ENCODE data around the gene GINS2.

The GINS2 gene

GRCh38 chr16:85646976-85647375 is 41.8 kb downstream of the GINS2 start:
- Histone ChIP-seq H3K79me2 (ENCODE audit: insufficient read depth, low read length) (no peaks in the 10 kb centered on the region), H3K4me1 (ENCODE audit: insufficient read depth, low read length, severe bottlenecking) (peaks cover 32% of the 10 kb centered on the region), H3F3A (ENCODE audit: insufficient read depth, low read length) (no peaks in the 10 kb centered on the region; the same call in 1 of the 2 replicates), H3K9me3 (ENCODE audit: low read length) (no peaks in the 10 kb centered on the region), H3K4me2 (ENCODE audit: low read length) (no peak overlapping the region), H3K36me3 (ENCODE audit: insufficient read depth, low read length) (peaks cover 20% of the 10 kb centered on the region; the same call in 1 of the 2 replicates), H3K27me3 (ENCODE audit: insufficient read depth, low read length) (no peaks in the 10 kb centered on the region), H4K20me1 (ENCODE audit: insufficient read depth, low read length) (no peaks in the 10 kb centered on the region), H3K27ac (ENCODE audit: low read depth, low read length, poor library complexity, severe bottlenecking) (no peak overlapping the region), H3K9ac (ENCODE audit: low read length) (no peak overlapping the region), H3K9me2 (ENCODE audit: low read depth, low read length) (no peaks in the 10 kb centered on the region), H2AFZ (ENCODE audit: low read length) (no peak overlapping the region), H3K4me3 (ENCODE audit: low read depth, low read length, poor library complexity, severe bottlenecking) (no peak overlapping the region)
- TF ChIP-seq EZH2 (IDR thresholded peaks at IDR 0.05; ENCODE audit: borderline replicate concordance, low read length) (no peak), CTCF (IDR thresholded peaks at IDR 0.05; ENCODE audit: low read length) (no peak)

GRCh38 chr16:85646358-85646907 is 42.3 kb downstream of the GINS2 start:
- no peak overlapping the region for H3K4me3 ChIP-seq (ENCODE audit: low read depth, low read length, poor library complexity, severe bottlenecking)
- TF ChIP-seq CTCF (IDR thresholded peaks at IDR 0.05; ENCODE audit: low read length) (no peak), EZH2 (IDR thresholded peaks at IDR 0.05; ENCODE audit: borderline replicate concordance, low read length) (no peak)
- H3K27ac ChIP-seq (ENCODE audit: low read depth, low read length, poor library complexity, severe bottlenecking) = no peak overlapping the region
- H3K36me3 ChIP-seq (ENCODE audit: insufficient read depth, low read length) = peaks cover 14% of the 10 kb centered on the region; the same call in 1 of the 2 replicates
- no peak overlapping the region for H3K4me2 ChIP-seq (ENCODE audit: low read length)
- no peak overlapping the region for H2AFZ ChIP-seq (ENCODE audit: low read length)
- H3K9ac ChIP-seq (ENCODE audit: low read length) = no peak overlapping the region
- H3F3A ChIP-seq (ENCODE audit: insufficient read depth, low read length) = no peaks in the 10 kb centered on the region; the same call in 1 of the 2 replicates
- peaks cover 27% of the 10 kb centered on the region for H3K4me1 ChIP-seq (ENCODE audit: insufficient read depth, low read length, severe bottlenecking)
- H4K20me1 ChIP-seq (ENCODE audit: insufficient read depth, low read length) = no peaks in the 10 kb centered on the region
- no peaks in the 10 kb centered on the region for H3K79me2 ChIP-seq (ENCODE audit: insufficient read depth, low read length)
- no peaks in the 10 kb centered on the region for H3K9me2 ChIP-seq (ENCODE audit: low read depth, low read length)
- H3K27me3 ChIP-seq (ENCODE audit: insufficient read depth, low read length) = no peaks in the 10 kb centered on the region
- no peaks in the 10 kb centered on the region for H3K9me3 ChIP-seq (ENCODE audit: low read length)

- Histone ChIP-seq H3K4me3 (ENCODE audit: low read depth, low read length, poor library complexity, severe bottlenecking) (no peak overlapping the region), H3K27ac (ENCODE audit: low read depth, low read length, poor library complexity, severe bottlenecking) (no peak overlapping the region)
Observed at GRCh38 chr16:85645021-85645589, 43.6 kb downstream of the GINS2 start.

More at GRCh38 chr16:85645021-85645589, 43.6 kb downstream of the GINS2 start:
- TF ChIP-seq CTCF (IDR thresholded peaks at IDR 0.05; ENCODE audit: low read length) = no peak
- TF ChIP-seq EZH2 (IDR thresholded peaks at IDR 0.05; ENCODE audit: borderline replicate concordance, low read length) = no peak
- H3K36me3 ChIP-seq (ENCODE audit: insufficient read depth, low read length) = peaks cover 8% of the 10 kb centered on the region; the same call in 1 of the 2 replicates
- H3K9me2 ChIP-seq (ENCODE audit: low read depth, low read length) = no peaks in the 10 kb centered on the region
- no peaks in the 10 kb centered on the region for H4K20me1 ChIP-seq (ENCODE audit: insufficient read depth, low read length)
- no peak overlapping the region for H2AFZ ChIP-seq (ENCODE audit: low read length)
- H3K9me3 ChIP-seq (ENCODE audit: low read length) = no peaks in the 10 kb centered on the region
- no peaks in the 10 kb centered on the region; the same call in 1 of the 2 replicates for H3F3A ChIP-seq (ENCODE audit: insufficient read depth, low read length)
- H3K4me2 ChIP-seq (ENCODE audit: low read length) = no peak overlapping the region
- peaks cover 14% of the 10 kb centered on the region for H3K4me1 ChIP-seq (ENCODE audit: insufficient read depth, low read length, severe bottlenecking)
- H3K27me3 ChIP-seq (ENCODE audit: insufficient read depth, low read length) = no peaks in the 10 kb centered on the region
- H3K79me2 ChIP-seq (ENCODE audit: insufficient read depth, low read length) = no peaks in the 10 kb centered on the region
- H3K9ac ChIP-seq (ENCODE audit: low read length) = no peak overlapping the region

Measured in OCI-LY1 (cell line).